CD4-positive, alpha-beta T cell (primary cell): ENCODE measurements around the gene C1orf167. TPM values are rescaled to one million over a fixed set of nuclear protein-coding genes. Genes with fewer than 3 reads are reported as not detected.

Experiments used
- ATAC-seq: fragments of 200-7000 bp; cut with Tn5 transposase; one replicate; pipeline ENCODE4 v1.10.0; 2022; ENCODE audit warnings: mild to moderate bottlenecking; ENCODE audit not compliant: poor library complexity
- CTCF ChIA-PET: fragments of 350-600 bp; sonication (Branson Sonifier 250); formaldehyde crosslinking; loops from one replicate; lab custom pipeline; 2021; ENCODE audit warnings: antibody characterized with exemption, inconsistent platforms; lab: Charles Lee
- POLR2A ChIA-PET: fragments of 350-600 bp; sonication (Branson Sonifier 250); formaldehyde crosslinking; loops from one replicate; lab custom pipeline; 2021; ENCODE audit warnings: antibody characterized with exemption, inconsistent platforms; lab: Charles Lee
- DNase-seq, 14 experiments: peaks; one replicate each; pipeline ENCODE4 v3.0.0-alpha.2; 2013 to 2020; ENCODE audit warnings: mixed read lengths in 2 of 14
- H3K27ac ChIP-seq, 2 donors: one replicate each; pipeline versions ENCODE4 v1.5.1 to v1.7.0; 2013; ENCODE audit warnings: low read length in 2 of 2, low read depth in 1 of 2, mild to moderate bottlenecking in 1 of 2
- H3K27me3 ChIP-seq, 2 experiments: 1 replicate in 1 of 2; 2 replicates in 1 of 2; pipeline versions ENCODE4 v1.6.1 to v1.7.0; 2013; ENCODE audit warnings: low read length in 2 of 2, control low read depth in 1 of 2, mild to moderate bottlenecking in 1 of 2, moderate library complexity in 1 of 2; ENCODE audit not compliant: insufficient read depth in 2 of 2, control insufficient read depth in 1 of 2
- H3K36me3 ChIP-seq: one replicate; pipeline ENCODE4 v1.6.1; 2013; ENCODE audit warnings: low read length, control low read depth; ENCODE audit not compliant: insufficient read depth
- H3K4me1 ChIP-seq: one replicate; pipeline ENCODE4 v1.6.1; 2013; ENCODE audit warnings: low read length, control low read depth; ENCODE audit not compliant: insufficient read depth
- H3K4me3 ChIP-seq: one replicate; pipeline ENCODE4 v1.5.1; 2013; ENCODE audit warnings: mild to moderate bottlenecking, low read length, moderate library complexity
- H3K9me3 ChIP-seq, 2 experiments: 1 replicate in 1 of 2; 2 replicates in 1 of 2; pipeline versions ENCODE4 v1.6.1 to v1.7.0; 2013; ENCODE audit warnings: low read length in 2 of 2, mild to moderate bottlenecking in 2 of 2, control low read depth in 1 of 2, moderate library complexity in 1 of 2; ENCODE audit not compliant: control insufficient read depth in 1 of 2, insufficient read depth in 1 of 2
- H3K27ac Mint-ChIP-seq: one replicate; pipeline ENCODE4 v1.8.0; 2020; ENCODE audit warnings: mixed read lengths
- H3K27me3 Mint-ChIP-seq: one replicate; pipeline ENCODE4 v1.8.0; 2021; ENCODE audit warnings: mixed read lengths
- H3K36me3 Mint-ChIP-seq: one replicate; pipeline ENCODE4 v1.8.0; 2021; ENCODE audit warnings: low read depth, mixed read lengths
- H3K4me1 Mint-ChIP-seq: one replicate; pipeline ENCODE4 v1.8.0; 2021; ENCODE audit warnings: low read depth, mixed read lengths
- H3K4me3 Mint-ChIP-seq: one replicate; pipeline ENCODE4 v1.8.0; 2020; ENCODE audit warnings: mild to moderate bottlenecking, mixed read lengths
- H3K9me3 Mint-ChIP-seq: one replicate; pipeline ENCODE4 v1.8.0; 2020; ENCODE audit warnings: mixed read lengths
- intact Hi-C, 2 experiments: fragments of 100-400 bp; cut with DNase I in 1 of 2; cut with micrococcal nuclease in 1 of 2; formaldehyde crosslinking; loops; one replicate each; pipeline versions ENCODE4 v1.15.1 to v1.9.0; 2023 to 2025; cut with DNase I, micrococcal nuclease
- total RNA-seq, 174 experiments: library from RNA in 2 of 174; stranded (reverse) in 2 of 174; gene quantifications; one replicate each; pipeline ENCODE4 v1.2.3 and lab custom pipeline; 2021 to 2026
- TF ChIP-seq, protein P1 (sequence below): fragments of 200-600 bp; IDR thresholded peaks from one replicate; pipeline ENCODE4 v1.8.0; 2022; ENCODE audit warnings: antibody characterized with exemption, mild to moderate bottlenecking

The C1orf167 gene
- total RNA-seq, 2 experiments from 2014 or later = not detected

DNA sequence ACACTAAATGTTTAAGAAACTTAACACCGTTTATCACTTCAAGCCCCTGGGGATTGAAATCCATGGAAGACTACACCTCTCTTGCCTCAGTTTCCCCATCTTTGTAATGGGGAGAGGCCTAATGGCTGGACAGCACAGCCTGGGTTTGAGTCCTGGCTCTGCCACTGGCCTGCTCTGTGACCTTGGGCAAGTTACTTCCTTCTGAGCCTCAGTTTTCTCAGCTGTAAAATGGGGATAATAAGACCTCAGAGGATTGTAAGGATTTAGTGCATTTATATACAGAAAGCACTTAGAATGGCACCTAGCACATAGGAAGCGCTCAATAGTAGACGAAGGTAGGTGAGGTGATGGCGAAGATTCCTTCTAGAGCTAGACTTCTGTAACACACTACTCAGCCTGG lies 20.5 kb upstream of the C1orf167 start:
- Mint-ChIP-seq H3K36me3 (peaks cover 14% of the 10 kb centered on the region), H3K4me3 (no peak overlapping the region), H3K27me3 (no peaks in the 10 kb centered on the region), H3K27ac (peak overlapping the region; percentile 24), H3K4me1 (peaks cover 66% of the 10 kb centered on the region), H3K9me3 (no peaks in the 10 kb centered on the region)
- intact Hi-C loops = no loop called here
- ATAC-seq (no peak), DNase-seq (no peak)
- Histone ChIP-seq H3K36me3 (peaks cover 14% of the 10 kb centered on the region), H3K27me3 (no peaks in the 10 kb centered on the region), H3K9me3 (no peaks in the 10 kb centered on the region), H3K27ac (no peak overlapping the region), H3K4me3 (no peak overlapping the region), H3K4me1 (peaks cover 64% of the 10 kb centered on the region)
- CTCF ChIA-PET = interaction anchor here (0.5 to 1.7 kb wide), 2 partner anchors 22 to 515 kb away, joined by 3 to 5 read pairs; no protein-coding TSS in a partner anchor
- POLR2A ChIA-PET = interaction anchor here (1.1 to 2.0 kb wide), 4 partner anchors 11 to 96 kb away, joined by 3 to 9 read pairs (median 6); partner anchors contain the start of gene FBXO6
- TF ChIP-seq, protein P1, sequence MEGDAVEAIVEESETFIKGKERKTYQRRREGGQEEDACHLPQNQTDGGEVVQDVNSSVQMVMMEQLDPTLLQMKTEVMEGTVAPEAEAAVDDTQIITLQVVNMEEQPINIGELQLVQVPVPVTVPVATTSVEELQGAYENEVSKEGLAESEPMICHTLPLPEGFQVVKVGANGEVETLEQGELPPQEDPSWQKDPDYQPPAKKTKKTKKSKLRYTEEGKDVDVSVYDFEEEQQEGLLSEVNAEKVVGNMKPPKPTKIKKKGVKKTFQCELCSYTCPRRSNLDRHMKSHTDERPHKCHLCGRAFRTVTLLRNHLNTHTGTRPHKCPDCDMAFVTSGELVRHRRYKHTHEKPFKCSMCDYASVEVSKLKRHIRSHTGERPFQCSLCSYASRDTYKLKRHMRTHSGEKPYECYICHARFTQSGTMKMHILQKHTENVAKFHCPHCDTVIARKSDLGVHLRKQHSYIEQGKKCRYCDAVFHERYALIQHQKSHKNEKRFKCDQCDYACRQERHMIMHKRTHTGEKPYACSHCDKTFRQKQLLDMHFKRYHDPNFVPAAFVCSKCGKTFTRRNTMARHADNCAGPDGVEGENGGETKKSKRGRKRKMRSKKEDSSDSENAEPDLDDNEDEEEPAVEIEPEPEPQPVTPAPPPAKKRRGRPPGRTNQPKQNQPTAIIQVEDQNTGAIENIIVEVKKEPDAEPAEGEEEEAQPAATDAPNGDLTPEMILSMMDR = no peak

DNA sequence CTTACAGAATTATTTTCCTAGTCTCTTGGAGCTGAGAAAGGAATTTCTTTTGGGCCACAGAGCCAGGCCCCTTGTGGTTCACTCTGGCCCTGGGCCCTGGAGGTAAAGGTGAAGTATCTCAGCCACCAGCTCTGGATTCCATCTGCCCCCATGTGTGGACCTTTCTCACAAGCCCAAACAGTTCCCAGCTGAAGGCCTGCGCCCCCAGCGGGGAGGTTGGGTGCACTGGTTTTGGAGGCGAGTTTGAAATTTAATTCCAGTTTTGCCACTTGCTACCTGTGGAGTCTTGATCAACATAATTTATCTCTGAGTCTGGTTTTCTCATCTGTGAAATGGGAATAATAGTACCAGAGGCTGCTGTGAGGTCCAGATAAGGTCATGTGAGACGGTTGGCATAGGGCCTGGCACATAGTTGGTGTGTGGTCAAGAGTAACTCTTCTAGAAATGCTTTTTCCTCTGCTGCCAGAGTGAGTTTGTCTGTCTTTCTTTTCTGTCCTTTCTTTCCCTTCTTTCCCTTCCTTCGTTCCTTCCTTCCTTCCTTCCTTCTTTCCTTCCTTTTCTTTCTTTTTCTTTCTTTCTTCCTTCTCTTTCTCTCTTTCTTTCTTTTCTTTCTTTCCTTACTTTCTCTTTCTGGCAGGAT lies 20.0 kb upstream of the C1orf167 start:
- Histone ChIP-seq H3K4me3 (no peak overlapping the region), H3K9me3 (no peaks in the 10 kb centered on the region), H3K36me3 (peaks cover 20% of the 10 kb centered on the region), H3K27ac (no peak overlapping the region), H3K27me3 (no peaks in the 10 kb centered on the region), H3K4me1 (peaks cover 58% of the 10 kb centered on the region)
- H3K27ac Mint-ChIP-seq = no peak overlapping the region
- peak overlapping the region; percentile 61 for H3K4me3 Mint-ChIP-seq
- CTCF ChIA-PET = interaction anchor here (1.7 kb wide), 1 partner anchor 22 kb away, joined by 5 read pairs; no protein-coding TSS in a partner anchor
- POLR2A ChIA-PET = interaction anchor here (0.7 to 2.0 kb wide), 2 partner anchors 12 to 396 kb away, joined by 3 to 7 read pairs; no protein-coding TSS in a partner anchor
- H3K9me3 Mint-ChIP-seq = no peaks in the 10 kb centered on the region
- H3K27me3 Mint-ChIP-seq = no peaks in the 10 kb centered on the region
- intact Hi-C loops = no loop called here
- ATAC-seq (no peak), DNase-seq (no peak)
- TF ChIP-seq, protein P1 = no peak
- H3K4me1 Mint-ChIP-seq = peaks cover 60% of the 10 kb centered on the region
- peaks cover 20% of the 10 kb centered on the region for H3K36me3 Mint-ChIP-seq

DNA sequence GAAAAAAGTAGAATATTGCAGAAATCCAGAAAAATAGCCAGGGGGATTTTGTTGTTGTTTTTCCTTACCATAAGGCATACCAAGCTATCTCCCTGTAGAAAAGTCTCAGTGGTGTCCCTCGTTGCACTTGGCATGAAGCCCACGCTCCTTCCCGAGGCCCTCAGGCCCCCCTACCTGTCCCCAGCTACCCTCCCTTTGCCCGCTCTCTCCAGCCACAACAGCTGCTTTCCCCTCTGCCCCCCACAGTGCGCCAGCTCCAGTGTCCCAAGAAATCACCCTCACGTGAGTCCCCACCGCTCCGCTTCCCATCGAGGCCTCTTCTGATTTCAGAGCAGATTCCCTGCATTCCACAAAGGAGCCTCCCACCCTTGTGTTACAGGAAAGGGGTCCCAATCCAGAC lies 17.7 kb upstream of the C1orf167 start:
- Mint-ChIP-seq H3K27ac (no peak overlapping the region), H3K27me3 (no peaks in the 10 kb centered on the region), H3K9me3 (no peaks in the 10 kb centered on the region), H3K36me3 (peaks cover 29% of the 10 kb centered on the region), H3K4me3 (no peak overlapping the region), H3K4me1 (peaks cover 44% of the 10 kb centered on the region)
- ChIA-PET CTCF (no interaction called here), POLR2A (no interaction called here)
- ATAC-seq = no peak
- intact Hi-C loops = no loop called here
- Histone ChIP-seq H3K4me3 (no peak overlapping the region), H3K36me3 (peaks cover 37% of the 10 kb centered on the region), H3K27ac (no peak overlapping the region), H3K4me1 (peaks cover 45% of the 10 kb centered on the region), H3K27me3 (no peaks in the 10 kb centered on the region), H3K9me3 (no peaks in the 10 kb centered on the region)
- DNase-seq = no peak
- TF ChIP-seq, protein P1 = no peak
